Measurements from ENCODE around the gene PTPN1. TPM values are rescaled to one million over a fixed set of nuclear protein-coding genes. Genes with fewer than 3 reads are reported as not detected.

PTPN1 gene
- total and polyA plus RNA-seq, 3 donors from 2014 or later: 42.0 to 44.3 (median 44.0) TPM

DNA sequence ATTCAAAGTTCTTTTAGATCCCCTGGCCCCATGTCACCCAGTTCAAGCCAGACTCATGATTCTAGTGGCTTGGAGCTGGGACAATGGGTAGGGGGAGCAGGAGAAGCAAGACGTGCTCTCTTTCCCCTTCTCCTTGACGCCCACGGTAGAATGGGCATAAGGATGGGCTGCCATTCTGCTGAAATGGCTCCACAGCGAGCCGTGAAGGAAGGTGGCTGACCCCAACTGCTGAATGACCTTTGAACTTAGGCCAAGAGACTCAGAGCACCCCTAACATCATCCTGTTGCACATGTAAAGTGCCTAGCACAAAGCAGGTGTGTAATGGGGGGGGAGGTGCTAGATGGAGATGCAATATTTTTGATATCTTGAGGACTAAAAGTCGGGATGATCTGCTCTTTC lies 15.8 kb upstream of the PTPN1 start:
- Histone ChIP-seq H3K36me3 (ENCODE audit: low read depth, missing control alignments) (no peaks in the 10 kb centered on the region), H3K9me3 (no peaks in the 10 kb centered on the region), H3K27me3 (no peaks in the 10 kb centered on the region), H3K4me3 (no peak overlapping the region), H3K27ac (no peak overlapping the region), H3K4me1 (no peaks in the 10 kb centered on the region)
- TF ChIP-seq POLR2A (IDR thresholded peaks at IDR 0.05): no peak
- TF ChIP-seq, protein P1, sequence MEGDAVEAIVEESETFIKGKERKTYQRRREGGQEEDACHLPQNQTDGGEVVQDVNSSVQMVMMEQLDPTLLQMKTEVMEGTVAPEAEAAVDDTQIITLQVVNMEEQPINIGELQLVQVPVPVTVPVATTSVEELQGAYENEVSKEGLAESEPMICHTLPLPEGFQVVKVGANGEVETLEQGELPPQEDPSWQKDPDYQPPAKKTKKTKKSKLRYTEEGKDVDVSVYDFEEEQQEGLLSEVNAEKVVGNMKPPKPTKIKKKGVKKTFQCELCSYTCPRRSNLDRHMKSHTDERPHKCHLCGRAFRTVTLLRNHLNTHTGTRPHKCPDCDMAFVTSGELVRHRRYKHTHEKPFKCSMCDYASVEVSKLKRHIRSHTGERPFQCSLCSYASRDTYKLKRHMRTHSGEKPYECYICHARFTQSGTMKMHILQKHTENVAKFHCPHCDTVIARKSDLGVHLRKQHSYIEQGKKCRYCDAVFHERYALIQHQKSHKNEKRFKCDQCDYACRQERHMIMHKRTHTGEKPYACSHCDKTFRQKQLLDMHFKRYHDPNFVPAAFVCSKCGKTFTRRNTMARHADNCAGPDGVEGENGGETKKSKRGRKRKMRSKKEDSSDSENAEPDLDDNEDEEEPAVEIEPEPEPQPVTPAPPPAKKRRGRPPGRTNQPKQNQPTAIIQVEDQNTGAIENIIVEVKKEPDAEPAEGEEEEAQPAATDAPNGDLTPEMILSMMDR (IDR thresholded peaks at IDR 0.05): no peak
- WGBS, 2 donors: 81 to 82% methylated on average over 6 of the region's 6 CpGs
- no peak for DNase-seq
- intact Hi-C loops (cut with DNase I; ENCODE audit: low total_unique reads): no loop called here

DNA sequence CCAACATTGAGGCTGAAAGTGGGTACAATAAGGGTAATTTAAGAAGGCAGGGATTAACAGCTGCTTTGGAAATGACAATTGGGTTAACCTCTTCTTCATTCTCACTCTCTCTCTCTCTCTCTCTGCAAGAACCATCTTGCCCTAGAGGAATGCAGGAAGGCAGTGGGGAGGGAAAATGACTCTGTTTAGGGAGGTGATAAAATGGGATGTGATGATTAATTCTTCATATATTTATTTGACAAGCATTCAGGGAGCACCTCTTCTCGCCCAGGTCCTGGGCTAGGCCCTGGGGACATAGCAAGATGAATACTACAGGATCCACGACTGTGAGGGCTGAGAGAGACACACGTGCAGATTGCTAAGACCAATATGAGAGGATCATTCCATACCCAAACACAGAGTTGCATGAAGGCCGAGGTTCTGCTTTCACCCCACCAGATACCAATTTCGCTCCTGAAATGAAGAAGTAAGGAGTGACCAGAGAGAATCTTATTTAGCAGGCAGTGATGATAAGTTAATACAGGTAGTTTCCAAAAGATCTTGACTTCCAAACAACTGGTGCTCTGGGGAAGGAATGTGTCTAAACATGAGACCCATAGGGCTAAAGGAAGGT lies 13.3 kb upstream of the PTPN1 start:
- Histone ChIP-seq H3K4me1 (no peaks in the 10 kb centered on the region), H3K9me3 (no peaks in the 10 kb centered on the region), H3K4me3 (no peak overlapping the region), H3K27me3 (no peaks in the 10 kb centered on the region), H3K27ac (no peak overlapping the region), H3K36me3 (ENCODE audit: low read depth, missing control alignments) (no peaks in the 10 kb centered on the region)
- intact Hi-C loops (cut with DNase I; ENCODE audit: low total_unique reads): no loop called here
- WGBS, 2 donors: 83 to 88% methylated on average over 5 of the region's 5 CpGs
- DNase-seq: no peak
- no peak for TF ChIP-seq POLR2A (IDR thresholded peaks at IDR 0.05)
- TF ChIP-seq, protein P1 (IDR thresholded peaks at IDR 0.05): no peak

DNA sequence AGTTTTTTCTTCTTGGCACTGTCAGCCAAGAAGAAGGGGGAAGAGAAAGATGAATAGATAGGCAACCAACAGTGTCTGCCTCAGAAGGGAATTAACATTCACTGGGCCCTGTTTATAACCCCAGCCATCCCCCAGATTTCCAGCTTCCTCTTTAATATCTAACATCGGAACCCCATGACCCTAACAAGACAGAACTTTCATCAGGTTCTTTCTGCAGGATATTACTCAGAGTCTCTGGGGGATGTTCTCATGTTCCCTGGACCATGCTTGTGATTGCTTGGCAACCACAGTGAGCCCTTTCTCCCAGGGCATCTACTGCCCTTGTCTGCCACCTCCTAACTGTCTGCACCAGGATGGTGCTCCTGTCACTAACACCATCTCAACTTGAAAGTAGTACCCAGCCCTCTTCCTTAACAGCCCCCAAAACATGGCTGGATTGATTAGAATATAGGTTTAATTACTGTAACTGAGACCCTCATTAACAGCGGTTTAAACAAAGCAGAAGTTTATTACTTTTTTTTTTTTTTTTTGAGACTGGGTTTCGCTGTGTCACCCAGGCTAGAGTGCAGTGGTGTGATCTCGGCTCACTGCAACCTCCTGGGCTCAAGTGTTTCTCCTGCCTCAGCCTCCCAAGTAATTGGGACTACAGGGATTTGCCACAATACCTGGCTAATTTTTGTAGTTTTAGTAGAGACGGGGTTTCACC lies 12.0 kb upstream of the PTPN1 start:
- Histone ChIP-seq H3K36me3 (ENCODE audit: low read depth, missing control alignments) (no peaks in the 10 kb centered on the region), H3K27ac (no peak overlapping the region), H3K4me1 (no peaks in the 10 kb centered on the region), H3K9me3 (no peaks in the 10 kb centered on the region), H3K4me3 (no peak overlapping the region), H3K27me3 (no peaks in the 10 kb centered on the region)
- WGBS, 2 donors: 88 to 92% methylated on average over 5 of the region's 5 CpGs
- no peak for DNase-seq
- intact Hi-C loops (cut with DNase I; ENCODE audit: low total_unique reads): no loop called here
- TF ChIP-seq POLR2A (IDR thresholded peaks at IDR 0.05): no peak
- TF ChIP-seq, protein P1 (IDR thresholded peaks at IDR 0.05): no peak

DNA sequence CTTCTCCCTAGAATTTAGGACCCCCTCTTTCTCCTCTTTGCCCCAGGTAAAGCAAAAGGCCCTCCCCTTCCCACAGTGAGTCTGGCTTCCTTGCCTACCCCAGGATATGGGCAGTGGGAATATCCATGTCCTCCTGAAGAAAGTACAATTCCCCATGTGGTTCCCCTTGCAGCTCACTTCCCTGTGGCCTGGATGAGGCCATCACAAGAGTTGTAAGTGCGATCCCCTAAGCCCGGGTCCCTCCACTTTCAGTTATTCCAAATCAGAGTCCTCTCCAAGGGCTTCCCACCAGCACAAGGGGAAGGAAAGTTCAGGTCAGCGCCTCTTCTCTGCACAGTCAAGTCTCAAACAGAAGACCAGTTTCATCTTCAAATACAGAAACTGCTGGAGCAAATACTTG lies 10.2 kb upstream of the PTPN1 start:
- no peaks in the 10 kb centered on the region for H3K36me3 ChIP-seq (ENCODE audit: low read depth, missing control alignments)
- intact Hi-C loops (cut with DNase I; ENCODE audit: low total_unique reads): no loop called here
- DNase-seq: no peak
- TF ChIP-seq POLR2A (IDR thresholded peaks at IDR 0.05): no peak
- TF ChIP-seq, protein P1 (IDR thresholded peaks at IDR 0.05): no peak
- H3K27ac ChIP-seq: no peak overlapping the region
- H3K4me3 ChIP-seq: no peak overlapping the region
- H3K27me3 ChIP-seq: no peaks in the 10 kb centered on the region
- peaks cover 6% of the 10 kb centered on the region for H3K4me1 ChIP-seq
- no peaks in the 10 kb centered on the region for H3K9me3 ChIP-seq
- WGBS, 2 donors: 94 to 96% methylated on average over 3 of the region's 3 CpGs
